Gastrocnemius medialis (tissue), 4 donors: ENCODE measurements around the gene WDR45B. TPM values are rescaled to one million over a fixed set of nuclear protein-coding genes. Genes with fewer than 3 reads are reported as not detected.

ENCODE experiments used
- ATAC-seq, 2 donors: fragments of 150-250 bp; one replicate each; pipeline ENCODE4 v1.9.1; 2016
- DNase-seq, 2 donors: peaks; one replicate each; pipeline ENCODE4 v3.0.0-alpha.2; 2019
- H3K27ac ChIP-seq, 4 donors: fragments of 200-600 bp; sonication (generic); 1 replicate in 1 of 4; 2 replicates in 3 of 4; pipeline ENCODE4 v1.5.1; 2016 to 2018; ENCODE audit warnings: mild to moderate bottlenecking in 2 of 4, moderate library complexity in 1 of 4
- H3K27me3 ChIP-seq, 3 donors: fragments of 200-600 bp; sonication (generic) in 2 of 3; 1 replicate in 1 of 3; 2 replicates in 2 of 3; pipeline versions ENCODE4 v1.5.1 to v1.6.0; 2016 to 2019; ENCODE audit warnings: mild to moderate bottlenecking in 1 of 3, moderate library complexity in 1 of 3
- H3K36me3 ChIP-seq, 2 donors: fragments of 200-600 bp; sonication (generic) in 1 of 2; one replicate each; pipeline ENCODE4 v1.5.1; 2017 to 2018
- H3K4me1 ChIP-seq, 2 donors: fragments of 200-600 bp; sonication (generic) in 1 of 2; one replicate each; pipeline ENCODE4 v1.5.1; 2016 to 2017; ENCODE audit warnings: mild to moderate bottlenecking in 2 of 2
- H3K4me3 ChIP-seq, 4 donors: fragments of 200-600 bp; sonication (generic) in 3 of 4; 1 replicate in 1 of 4; 2 replicates in 3 of 4; pipeline ENCODE4 v1.5.1; 2016 to 2019; ENCODE audit warnings: mild to moderate bottlenecking in 2 of 4
- H3K9me3 ChIP-seq, 3 donors: fragments of 200-600 bp; sonication (generic) in 2 of 3; 1 replicate in 1 of 3; 2 replicates in 2 of 3; pipeline ENCODE4 v1.5.1; 2016 to 2019
- POLR2A ChIP-seq, 2 donors: fragments of 450-650 bp; IDR thresholded peaks; one replicate each; pipeline ENCODE4 v1.6.1; 2017; ENCODE audit warnings: antibody characterized with exemption in 2 of 2, mild to moderate bottlenecking in 2 of 2, moderate library complexity in 2 of 2
- in situ Hi-C, 4 donors: fragments of 200-750 bp; cut with MboI; loops; one replicate each; pipeline versions ENCODE4 v1.15.0 to v1.8.0; 2017; ENCODE audit warnings: low sequenced_read_pairs in 4 of 4
- intact Hi-C: fragments of 100-400 bp; cut with DNase I; formaldehyde crosslinking; loops from one replicate; pipeline ENCODE4 v1.15.1; 2023; ENCODE audit warnings: low total_unique reads
- total RNA-seq, 4 donors: library from RNA; depleted of rRNA; stranded (reverse); fragments of >200 nt; gene quantifications; one replicate each; pipeline versions ENCODE4 v1.1.0 to v1.2.3, GENCODE V29; 2016
- TF ChIP-seq, protein P1 (sequence below), 5 experiments: fragments of 450-650 bp in 3 of 5; fragments of 200-600 bp in 2 of 5; sonication (generic) in 2 of 5; IDR thresholded peaks in 4 of 5; conservative IDR thresholded peaks in 1 of 5; 1 replicate in 4 of 5; 2 replicates in 1 of 5; pipeline ENCODE4 v1.5.1; 2016 to 2019; ENCODE audit warnings: antibody characterized with exemption in 5 of 5, mild to moderate bottlenecking in 3 of 5, moderate library complexity in 3 of 5

WDR45B gene
- total RNA-seq, 4 donors from 2014 or later = 28.0 to 39.2 (median 34.8) TPM

DNA sequence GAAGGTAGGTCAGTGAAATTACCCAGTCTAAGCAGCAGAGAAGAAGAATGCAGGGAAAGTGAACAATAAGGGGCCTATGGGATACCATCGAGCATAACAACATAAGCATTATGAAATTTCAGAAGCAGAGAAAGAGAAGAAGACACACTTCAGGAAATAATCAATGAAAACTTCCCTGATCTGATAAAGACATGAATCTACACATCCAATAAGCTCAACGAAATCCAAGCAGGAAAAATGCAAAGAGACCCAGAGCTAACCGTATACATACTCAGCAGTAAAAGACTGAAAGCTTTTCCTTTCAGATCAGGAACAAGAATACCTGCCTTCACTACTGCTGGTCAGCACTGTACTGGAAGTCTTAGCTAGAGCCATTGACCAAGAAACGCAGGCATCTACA is 38.6 kb downstream of the WDR45B start:
- ATAC-seq = no peak
- H3K36me3 ChIP-seq = peaks cover 0 to 27% of the 10 kb centered on the region in 2 donors
- H3K9me3 ChIP-seq = no peaks in the 10 kb centered on the region
- no peak overlapping the region for H3K4me3 ChIP-seq
- intact Hi-C loops (no loop called here), in situ Hi-C loops (no loop called here)
- H3K27ac ChIP-seq = no peak overlapping the region
- TF ChIP-seq, protein P1, sequence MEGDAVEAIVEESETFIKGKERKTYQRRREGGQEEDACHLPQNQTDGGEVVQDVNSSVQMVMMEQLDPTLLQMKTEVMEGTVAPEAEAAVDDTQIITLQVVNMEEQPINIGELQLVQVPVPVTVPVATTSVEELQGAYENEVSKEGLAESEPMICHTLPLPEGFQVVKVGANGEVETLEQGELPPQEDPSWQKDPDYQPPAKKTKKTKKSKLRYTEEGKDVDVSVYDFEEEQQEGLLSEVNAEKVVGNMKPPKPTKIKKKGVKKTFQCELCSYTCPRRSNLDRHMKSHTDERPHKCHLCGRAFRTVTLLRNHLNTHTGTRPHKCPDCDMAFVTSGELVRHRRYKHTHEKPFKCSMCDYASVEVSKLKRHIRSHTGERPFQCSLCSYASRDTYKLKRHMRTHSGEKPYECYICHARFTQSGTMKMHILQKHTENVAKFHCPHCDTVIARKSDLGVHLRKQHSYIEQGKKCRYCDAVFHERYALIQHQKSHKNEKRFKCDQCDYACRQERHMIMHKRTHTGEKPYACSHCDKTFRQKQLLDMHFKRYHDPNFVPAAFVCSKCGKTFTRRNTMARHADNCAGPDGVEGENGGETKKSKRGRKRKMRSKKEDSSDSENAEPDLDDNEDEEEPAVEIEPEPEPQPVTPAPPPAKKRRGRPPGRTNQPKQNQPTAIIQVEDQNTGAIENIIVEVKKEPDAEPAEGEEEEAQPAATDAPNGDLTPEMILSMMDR (IDR thresholded peaks at IDR 0.05 in 4 of 5, conservative IDR thresholded peaks at IDR 0.05 in 1 of 5) = no peak
- TF ChIP-seq POLR2A (IDR thresholded peaks at IDR 0.05) = no peak
- DNase-seq = no peak
- H3K27me3 ChIP-seq = no peaks in the 10 kb centered on the region
- no peaks in the 10 kb centered on the region for H3K4me1 ChIP-seq

DNA sequence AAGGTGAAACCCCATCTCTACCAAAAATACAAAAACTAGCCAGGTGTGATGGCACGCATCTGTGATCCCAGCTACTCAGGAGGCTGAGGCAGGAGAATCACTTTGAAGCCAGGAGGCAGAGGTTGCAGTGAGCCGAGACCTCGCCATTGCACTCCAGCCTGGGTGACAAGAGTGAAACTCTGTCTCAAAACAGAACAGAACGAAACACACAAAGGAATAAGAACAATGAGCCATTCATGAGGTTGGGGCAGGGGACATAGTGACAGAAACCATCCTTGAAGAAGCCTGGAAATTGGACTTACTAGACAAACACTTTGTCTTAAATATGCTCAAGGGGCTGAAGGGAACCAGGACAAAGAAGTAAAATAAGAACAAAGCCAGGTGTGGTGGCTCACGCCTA is 39.4 kb downstream of the WDR45B start:
- TF ChIP-seq, protein P1 (IDR thresholded peaks at IDR 0.05 in 4 of 5, conservative IDR thresholded peaks at IDR 0.05 in 1 of 5) = no peak
- TF ChIP-seq POLR2A (IDR thresholded peaks at IDR 0.05) = no peak
- Histone ChIP-seq H3K9me3 (no peaks in the 10 kb centered on the region), H3K27ac (no peak overlapping the region), H3K4me3 (no peak overlapping the region), H3K4me1 (no peaks in the 10 kb centered on the region), H3K36me3 (peaks cover 0 to 27% of the 10 kb centered on the region in 2 donors), H3K27me3 (no peaks in the 10 kb centered on the region)
- DNase-seq (no peak), ATAC-seq (no peak)
- intact Hi-C loops (no loop called here), in situ Hi-C loops (no loop called here)

DNA sequence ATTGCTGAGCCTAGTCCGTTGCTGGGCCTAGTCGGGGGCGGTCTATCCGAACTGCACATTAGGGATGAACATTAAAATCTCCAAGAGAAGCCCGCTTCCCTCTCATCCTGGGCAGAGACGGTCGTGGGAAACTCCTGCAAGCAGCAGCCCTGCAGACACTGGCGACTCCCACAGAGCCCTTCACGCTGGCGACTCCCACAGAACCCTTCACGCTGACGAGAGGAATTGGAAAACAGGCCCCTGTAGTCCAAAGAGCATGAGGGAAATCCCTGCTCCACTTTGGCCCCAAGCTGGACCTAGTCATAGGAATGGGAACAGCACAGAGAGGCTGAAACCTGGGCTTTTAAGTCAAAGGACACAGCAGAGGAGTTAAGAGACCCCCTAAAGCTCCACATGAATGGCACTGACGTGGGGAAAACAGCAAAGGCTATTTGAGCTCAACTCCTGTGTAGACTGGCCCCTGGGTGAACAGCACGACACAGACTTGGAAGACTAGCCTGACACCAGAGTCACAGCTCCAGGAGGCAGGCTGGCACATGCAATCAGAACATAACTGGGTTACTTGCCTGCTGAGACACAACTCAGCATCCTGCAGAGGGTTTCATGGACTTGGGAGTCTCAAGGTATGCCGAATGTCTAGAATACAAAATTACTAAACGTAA is 42.2 kb downstream of the WDR45B start:
- in situ Hi-C loops (no loop called here), intact Hi-C loops (no loop called here)
- no peaks in the 10 kb centered on the region for H3K9me3 ChIP-seq
- TF ChIP-seq POLR2A (IDR thresholded peaks at IDR 0.05) = no peak
- TF ChIP-seq, protein P1 (IDR thresholded peaks at IDR 0.05 in 4 of 5, conservative IDR thresholded peaks at IDR 0.05 in 1 of 5) = no peak
- no peak overlapping the region for H3K27ac ChIP-seq
- DNase-seq (no peak), ATAC-seq (no peak)
- H3K27me3 ChIP-seq = no peaks in the 10 kb centered on the region
- no peaks in the 10 kb centered on the region for H3K4me1 ChIP-seq
- H3K4me3 ChIP-seq = no peak overlapping the region
- peaks cover 0 to 46% of the 10 kb centered on the region in 2 donors for H3K36me3 ChIP-seq

DNA sequence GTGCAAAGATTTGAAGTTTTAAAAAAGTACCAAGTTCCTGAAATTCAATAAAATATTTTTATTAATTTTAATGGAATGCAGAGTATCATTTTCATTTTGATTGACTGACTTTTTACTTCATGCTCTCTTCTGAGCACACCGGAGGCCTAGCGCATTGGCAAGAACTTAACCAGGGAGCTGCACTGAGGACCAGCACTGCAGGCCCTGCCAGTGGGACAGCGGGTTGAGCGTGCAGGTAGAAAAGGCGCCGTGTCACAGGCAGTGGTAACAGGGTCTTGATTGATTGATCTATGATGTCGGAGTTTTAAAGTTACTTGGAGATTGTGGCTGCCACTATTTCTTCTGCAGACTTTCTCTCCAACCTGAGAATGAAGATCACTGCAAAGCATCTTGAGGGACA is 43.7 kb downstream of the WDR45B start:
- in situ Hi-C loops = no loop called here
- intact Hi-C loops = no loop called here
- peak overlapping the region in 3 of 4 donors; percentile 44 to 59 (median 56) for H3K27ac ChIP-seq
- ATAC-seq = no peak
- H3K4me3 ChIP-seq = no peak overlapping the region
- DNase-seq = no peak
- peaks cover 0 to 39% of the 10 kb centered on the region in 2 donors for H3K36me3 ChIP-seq
- peaks cover 6 to 7% of the 10 kb centered on the region in 2 donors for H3K4me1 ChIP-seq
- H3K9me3 ChIP-seq = no peaks in the 10 kb centered on the region
- H3K27me3 ChIP-seq = no peaks in the 10 kb centered on the region
- no peak for TF ChIP-seq POLR2A (IDR thresholded peaks at IDR 0.05)
- TF ChIP-seq, protein P1 (IDR thresholded peaks at IDR 0.05 in 4 of 5, conservative IDR thresholded peaks at IDR 0.05 in 1 of 5) = no peak
